ENCODE data around the gene OSTC. TPM values are rescaled to one million over a fixed set of nuclear protein-coding genes. Genes with fewer than 3 reads are reported as not detected.
A peak's percentile ranks its signal among the peaks of the same experiment; 100 is the strongest.

OSTC gene
- polyA plus RNA-seq, 1 experiment = 320 TPM

- no peak overlapping the region for H3K27ac ChIP-seq (ENCODE audit: low read depth, low read length)
- DNase-seq (ENCODE audit: low read depth, low spot score) = no peak
- CTCF ChIA-PET = interaction anchor here (0.7 kb wide), 2 partner anchors 310 to 698 kb away, joined by 4 to 6 read pairs; no protein-coding TSS in a partner anchor
- no peaks in the 10 kb centered on the region for H3K27me3 ChIP-seq (ENCODE audit: control insufficient read depth, insufficient read depth, low read length)
- no peaks in the 10 kb centered on the region for H3K9me3 ChIP-seq (ENCODE audit: control insufficient read depth, insufficient read depth, low read length)
- TF ChIP-seq, protein P1, sequence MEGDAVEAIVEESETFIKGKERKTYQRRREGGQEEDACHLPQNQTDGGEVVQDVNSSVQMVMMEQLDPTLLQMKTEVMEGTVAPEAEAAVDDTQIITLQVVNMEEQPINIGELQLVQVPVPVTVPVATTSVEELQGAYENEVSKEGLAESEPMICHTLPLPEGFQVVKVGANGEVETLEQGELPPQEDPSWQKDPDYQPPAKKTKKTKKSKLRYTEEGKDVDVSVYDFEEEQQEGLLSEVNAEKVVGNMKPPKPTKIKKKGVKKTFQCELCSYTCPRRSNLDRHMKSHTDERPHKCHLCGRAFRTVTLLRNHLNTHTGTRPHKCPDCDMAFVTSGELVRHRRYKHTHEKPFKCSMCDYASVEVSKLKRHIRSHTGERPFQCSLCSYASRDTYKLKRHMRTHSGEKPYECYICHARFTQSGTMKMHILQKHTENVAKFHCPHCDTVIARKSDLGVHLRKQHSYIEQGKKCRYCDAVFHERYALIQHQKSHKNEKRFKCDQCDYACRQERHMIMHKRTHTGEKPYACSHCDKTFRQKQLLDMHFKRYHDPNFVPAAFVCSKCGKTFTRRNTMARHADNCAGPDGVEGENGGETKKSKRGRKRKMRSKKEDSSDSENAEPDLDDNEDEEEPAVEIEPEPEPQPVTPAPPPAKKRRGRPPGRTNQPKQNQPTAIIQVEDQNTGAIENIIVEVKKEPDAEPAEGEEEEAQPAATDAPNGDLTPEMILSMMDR (IDR thresholded peaks at IDR 0.05; ENCODE audit: low read depth, low read length) = no peak
- H3K4me3 ChIP-seq (ENCODE audit: low read depth, low read length) = no peak overlapping the region
- POLR2A ChIA-PET = no interaction called here
Measured at GRCh38 chr4:108607079-108607815, 43.2 kb upstream of the OSTC start.

DNA sequence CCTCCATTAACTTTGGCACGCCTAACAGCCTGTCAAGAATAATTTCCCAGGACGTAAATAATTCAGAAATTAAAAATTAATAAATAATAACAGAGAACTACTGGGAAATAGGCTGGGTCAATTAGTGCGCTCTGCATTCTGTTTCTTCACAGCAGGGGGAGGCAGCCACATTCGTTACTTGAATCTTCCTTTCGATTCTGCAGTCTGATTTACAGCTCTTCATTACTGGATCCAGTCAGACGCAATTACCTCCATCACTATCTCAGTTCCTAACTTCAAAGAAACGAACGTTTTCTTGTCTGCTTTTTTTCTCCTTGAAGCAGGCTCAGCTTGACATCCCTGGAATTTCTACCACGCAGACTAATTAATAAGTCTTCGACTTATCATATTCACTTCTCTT, 39.0 kb upstream of the OSTC start:
- Histone ChIP-seq H3K27ac (ENCODE audit: low read depth, low read length) (no peak overlapping the region), H3K27me3 (ENCODE audit: control insufficient read depth, insufficient read depth, low read length) (no peaks in the 10 kb centered on the region), H3K4me3 (ENCODE audit: low read depth, low read length) (no peak overlapping the region), H3K9me3 (ENCODE audit: control insufficient read depth, insufficient read depth, low read length) (no peaks in the 10 kb centered on the region)
- ChIA-PET POLR2A (no interaction called here), CTCF (interaction anchor here (0.7 kb wide), 1 partner anchor 35 kb away, joined by 5 read pairs; no protein-coding TSS in a partner anchor)
- TF ChIP-seq, protein P1 (IDR thresholded peaks at IDR 0.05; ENCODE audit: low read depth, low read length) = no peak
- DNase-seq (ENCODE audit: low read depth, low spot score) = no peak

GRCh38 chr4:108612365-108612764, 38.0 kb upstream of the OSTC start:
- H3K27me3 ChIP-seq (ENCODE audit: control insufficient read depth, insufficient read depth, low read length) = no peaks in the 10 kb centered on the region
- H3K9me3 ChIP-seq (ENCODE audit: control insufficient read depth, insufficient read depth, low read length) = no peaks in the 10 kb centered on the region
- POLR2A ChIA-PET = no interaction called here
- H3K27ac ChIP-seq (ENCODE audit: low read depth, low read length) = no peak overlapping the region
- CTCF ChIA-PET = interaction anchor here (1.3 kb wide), 1 partner anchor 593 kb away, joined by 4 read pairs; no protein-coding TSS in a partner anchor
- no peak overlapping the region for H3K4me3 ChIP-seq (ENCODE audit: low read depth, low read length)
- DNase-seq (ENCODE audit: low read depth, low spot score) = no peak
- TF ChIP-seq, protein P1 (IDR thresholded peaks at IDR 0.05; ENCODE audit: low read depth, low read length) = no peak

DNA sequence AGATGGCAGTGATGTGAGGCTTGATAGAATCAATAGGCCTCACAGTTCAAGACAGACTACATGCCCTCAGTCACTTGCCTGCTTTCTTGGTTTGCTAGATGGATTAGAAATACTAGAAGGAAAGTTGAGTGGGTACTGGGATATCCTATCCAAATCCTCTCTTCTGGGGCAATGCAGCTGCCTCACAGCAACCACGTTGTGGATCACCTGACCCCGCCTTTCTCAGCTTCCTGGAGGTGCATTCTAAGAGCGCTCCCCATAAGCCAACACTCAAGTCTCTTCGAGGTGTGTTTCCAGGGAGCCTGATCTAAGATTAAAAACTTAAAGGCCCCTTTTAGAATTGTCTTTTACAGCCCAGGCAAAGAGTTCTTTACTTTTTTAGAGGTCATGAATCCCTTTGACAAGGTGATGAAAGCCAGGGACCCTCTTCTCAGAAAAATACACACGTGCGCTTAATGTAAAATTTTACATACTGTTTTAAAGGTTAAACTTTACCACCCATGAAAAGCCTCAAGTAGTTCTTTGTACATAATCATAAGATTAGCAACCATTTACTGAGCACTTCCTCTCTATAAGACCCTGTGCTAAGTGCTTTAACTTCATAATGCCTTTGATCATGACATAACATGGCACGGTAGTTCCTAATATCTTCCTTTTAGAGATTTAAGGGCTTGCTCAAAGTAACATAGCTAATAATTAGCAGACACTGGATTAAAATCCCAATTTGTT, 30.9 kb upstream of the OSTC start:
- TF ChIP-seq, protein P1 (IDR thresholded peaks at IDR 0.05; ENCODE audit: low read depth, low read length) = no peak
- no peaks in the 10 kb centered on the region for H3K27me3 ChIP-seq (ENCODE audit: control insufficient read depth, insufficient read depth, low read length)
- peak overlapping the region; percentile 45; the same call in 1 of the 2 replicates for H3K4me3 ChIP-seq (ENCODE audit: low read depth, low read length)
- ChIA-PET POLR2A (interaction anchor here (0.6 to 2.7 kb wide), 3 partner anchors 10 to 31 kb away, joined by 5 to 17 read pairs (median 8); partner anchors contain the start of gene OSTC), CTCF (interaction anchor here (0.6 to 0.7 kb wide), 2 partner anchors 38 to 601 kb away, joined by 3 read pairs; no protein-coding TSS in a partner anchor)
- no peak for DNase-seq (ENCODE audit: low read depth, low spot score)
- no peaks in the 10 kb centered on the region for H3K9me3 ChIP-seq (ENCODE audit: control insufficient read depth, insufficient read depth, low read length)
- no peak overlapping the region for H3K27ac ChIP-seq (ENCODE audit: low read depth, low read length)
